ENCODE results near the gene INTS2.
A peak's percentile ranks its signal among the peaks of the same experiment; 100 is the strongest.

Gene INTS2

GRCh38 chr17:61927208-61928100, at the start of gene INTS2:
Gene INTS2, minus strand, starts transcription at chr17:61927982. Its CDS starts 1,338 bp downstream, at chr17:61926644.
- H3K27ac ChIP-seq: peak within 1 kb of the TSS; percentile 91
- peak; percentile 99 for TF ChIP-seq ZFX (IDR thresholded peaks at IDR 0.05)
- TF ChIP-seq CTCF (conservative IDR thresholded peaks at IDR 0.05): no peak

- H3K27ac ChIP-seq: no peak overlapping the region
- TF ChIP-seq CTCF (conservative IDR thresholded peaks at IDR 0.05) (no peak), ZFX (IDR thresholded peaks at IDR 0.05) (no peak)
Measured at GRCh38 chr17:61974115-61974514, 46.3 kb upstream of the INTS2 start.

GRCh38 chr17:61972311-61972710, 44.5 kb upstream of the INTS2 start:
- TF ChIP-seq ZFX (IDR thresholded peaks at IDR 0.05) (no peak), CTCF (conservative IDR thresholded peaks at IDR 0.05) (no peak)
- no peak overlapping the region for H3K27ac ChIP-seq

GRCh38 chr17:61970030-61970429, 42.2 kb upstream of the INTS2 start:
- H3K27ac ChIP-seq: no peak overlapping the region
- TF ChIP-seq ZFX (IDR thresholded peaks at IDR 0.05): no peak
- no peak for TF ChIP-seq CTCF (conservative IDR thresholded peaks at IDR 0.05)

- no peak overlapping the region for H3K27ac ChIP-seq
- no peak for TF ChIP-seq ZFX (IDR thresholded peaks at IDR 0.05)
- TF ChIP-seq CTCF (conservative IDR thresholded peaks at IDR 0.05): no peak
Measured at GRCh38 chr17:61968757-61969156, 41.0 kb upstream of the INTS2 start.

GRCh38 chr17:61967729-61968128, 39.9 kb upstream of the INTS2 start:
- TF ChIP-seq ZFX (IDR thresholded peaks at IDR 0.05) (no peak), CTCF (conservative IDR thresholded peaks at IDR 0.05) (no peak)
- H3K27ac ChIP-seq: no peak overlapping the region

GRCh38 chr17:61966191-61966590, 38.4 kb upstream of the INTS2 start:
- H3K27ac ChIP-seq: no peak overlapping the region
- TF ChIP-seq ZFX (IDR thresholded peaks at IDR 0.05): no peak
- no peak for TF ChIP-seq CTCF (conservative IDR thresholded peaks at IDR 0.05)
